A549 treated with AZD9567 at 1 μM for 4 hours (cell line): ENCODE results near the gene SH3BP1. TPM values are rescaled to one million over a fixed set of nuclear protein-coding genes. Genes with fewer than 3 reads are reported as not detected.

Experiments
- total RNA-seq: library from RNA; stranded (reverse); fragments of 200-300 nt; extraction: Qiagen RNA extraction; gene quantifications from 5 replicates; pipeline ENCODE4 v1.2.3, GENCODE V29; 2022; ENCODE audit not compliant: insufficient read depth

The SH3BP1 gene, protein sequence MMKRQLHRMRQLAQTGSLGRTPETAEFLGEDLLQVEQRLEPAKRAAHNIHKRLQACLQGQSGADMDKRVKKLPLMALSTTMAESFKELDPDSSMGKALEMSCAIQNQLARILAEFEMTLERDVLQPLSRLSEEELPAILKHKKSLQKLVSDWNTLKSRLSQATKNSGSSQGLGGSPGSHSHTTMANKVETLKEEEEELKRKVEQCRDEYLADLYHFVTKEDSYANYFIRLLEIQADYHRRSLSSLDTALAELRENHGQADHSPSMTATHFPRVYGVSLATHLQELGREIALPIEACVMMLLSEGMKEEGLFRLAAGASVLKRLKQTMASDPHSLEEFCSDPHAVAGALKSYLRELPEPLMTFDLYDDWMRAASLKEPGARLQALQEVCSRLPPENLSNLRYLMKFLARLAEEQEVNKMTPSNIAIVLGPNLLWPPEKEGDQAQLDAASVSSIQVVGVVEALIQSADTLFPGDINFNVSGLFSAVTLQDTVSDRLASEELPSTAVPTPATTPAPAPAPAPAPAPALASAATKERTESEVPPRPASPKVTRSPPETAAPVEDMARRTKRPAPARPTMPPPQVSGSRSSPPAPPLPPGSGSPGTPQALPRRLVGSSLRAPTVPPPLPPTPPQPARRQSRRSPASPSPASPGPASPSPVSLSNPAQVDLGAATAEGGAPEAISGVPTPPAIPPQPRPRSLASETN
- 0.99 to 2.4 TPM (median 1.7 TPM) in 4 of 5 replicates, not detected in the other for total RNA-seq

DNA sequence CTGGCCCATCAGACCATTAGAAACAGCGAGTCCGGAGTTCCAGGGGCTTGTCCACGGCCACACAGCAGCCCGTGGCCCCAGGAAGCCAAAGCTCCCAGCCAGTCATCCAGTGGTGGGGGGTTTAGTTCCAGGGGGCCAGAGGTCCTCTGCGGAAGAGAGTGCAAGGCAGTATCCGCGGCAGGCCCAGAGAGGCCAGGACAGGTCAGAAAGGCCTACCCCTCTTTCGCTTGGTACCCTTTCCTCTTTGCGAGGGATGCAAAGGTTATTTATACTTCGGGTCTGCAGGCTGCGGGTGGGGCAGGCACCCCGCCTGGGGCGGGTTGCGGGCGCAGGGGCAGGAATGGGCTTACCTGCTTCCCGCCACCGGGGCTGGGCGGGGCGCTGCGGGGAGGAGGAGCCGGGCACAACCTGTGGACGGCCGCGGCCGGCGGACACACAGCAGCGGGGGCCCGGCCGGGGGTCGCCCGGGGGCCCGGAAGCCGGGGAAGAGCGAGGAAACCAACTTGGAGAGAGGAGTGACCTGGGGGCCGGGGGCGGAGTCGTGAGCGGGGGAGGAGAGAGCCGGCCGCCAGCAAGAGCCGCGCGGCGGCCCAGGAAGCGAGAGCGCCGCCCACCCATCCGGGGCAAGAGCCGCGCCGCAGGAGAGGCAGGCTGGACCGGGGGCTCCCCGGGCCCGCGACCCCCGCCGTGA, at the start of gene SH3BP1:
Gene SH3BP1, plus strand, starts transcription at position 600 of the 691 bp plus-strand sequence. CDS start 119 bp downstream, outside the sequence.

DNA sequence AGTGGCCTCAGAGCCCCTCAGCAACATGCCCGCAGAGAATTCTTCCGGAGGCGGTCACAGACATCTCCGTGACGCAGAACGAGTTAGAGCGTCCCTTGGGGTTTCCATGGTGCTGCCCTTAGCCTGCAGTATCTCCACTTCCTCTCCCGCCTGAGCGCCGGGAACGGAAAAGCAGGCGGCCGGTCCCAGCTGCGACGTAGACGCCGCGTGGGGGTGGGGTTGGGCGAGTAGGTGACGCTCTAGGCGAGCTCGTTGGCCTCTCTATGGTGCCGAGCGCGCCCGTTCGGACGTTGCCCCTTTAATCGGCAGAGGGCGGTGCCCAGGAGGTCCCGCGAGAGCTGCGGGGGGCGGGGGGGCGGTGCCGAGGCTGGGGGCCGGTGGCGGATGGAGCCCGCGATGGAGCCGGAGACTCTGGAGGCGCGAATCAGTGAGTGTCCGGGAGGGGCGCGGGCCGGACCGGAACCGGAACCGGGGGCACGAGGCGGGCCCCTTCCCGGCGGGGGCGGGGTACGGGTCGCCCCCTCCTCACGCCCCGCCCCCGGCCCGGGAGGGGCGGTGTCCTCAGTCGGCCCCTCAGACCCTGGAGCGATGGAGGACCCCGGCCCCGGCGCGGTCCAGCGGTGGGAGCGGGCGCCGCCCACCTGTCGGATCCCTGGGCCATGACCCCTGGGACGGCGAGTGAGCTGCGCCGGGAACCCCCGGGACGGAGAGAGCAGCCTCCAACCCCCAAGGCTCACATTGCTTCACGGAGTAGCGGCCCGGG, 30.8 kb upstream of the SH3BP1 start, which contains the start of gene GGA1:
Gene GGA1, plus strand, starts transcription at position 358 of the 763 bp plus-strand sequence. Its CDS starts 27 bp downstream, at position 385.

GRCh38 chr22:37658133-37659065, 18.9 kb downstream of the SH3BP1 start, which contains the start of gene PDXP:
Gene PDXP (plus strand): TSS chr22:37658723. CDS start chr22:37658783, 60 bp downstream.

GRCh38 chr22:37674951-37675929, 35.8 kb downstream of the SH3BP1 start, which contains the start of gene LGALS1:
Gene LGALS1 (plus strand): TSS chr22:37675636. CDS start chr22:37675703, 67 bp downstream.

GRCh38 chr22:37686002-37686982, 46.8 kb downstream of the SH3BP1 start, which contains the start of gene NOL12:
Gene NOL12 (plus strand): TSS chr22:37686343. CDS start chr22:37686393, 50 bp downstream.

DNA sequence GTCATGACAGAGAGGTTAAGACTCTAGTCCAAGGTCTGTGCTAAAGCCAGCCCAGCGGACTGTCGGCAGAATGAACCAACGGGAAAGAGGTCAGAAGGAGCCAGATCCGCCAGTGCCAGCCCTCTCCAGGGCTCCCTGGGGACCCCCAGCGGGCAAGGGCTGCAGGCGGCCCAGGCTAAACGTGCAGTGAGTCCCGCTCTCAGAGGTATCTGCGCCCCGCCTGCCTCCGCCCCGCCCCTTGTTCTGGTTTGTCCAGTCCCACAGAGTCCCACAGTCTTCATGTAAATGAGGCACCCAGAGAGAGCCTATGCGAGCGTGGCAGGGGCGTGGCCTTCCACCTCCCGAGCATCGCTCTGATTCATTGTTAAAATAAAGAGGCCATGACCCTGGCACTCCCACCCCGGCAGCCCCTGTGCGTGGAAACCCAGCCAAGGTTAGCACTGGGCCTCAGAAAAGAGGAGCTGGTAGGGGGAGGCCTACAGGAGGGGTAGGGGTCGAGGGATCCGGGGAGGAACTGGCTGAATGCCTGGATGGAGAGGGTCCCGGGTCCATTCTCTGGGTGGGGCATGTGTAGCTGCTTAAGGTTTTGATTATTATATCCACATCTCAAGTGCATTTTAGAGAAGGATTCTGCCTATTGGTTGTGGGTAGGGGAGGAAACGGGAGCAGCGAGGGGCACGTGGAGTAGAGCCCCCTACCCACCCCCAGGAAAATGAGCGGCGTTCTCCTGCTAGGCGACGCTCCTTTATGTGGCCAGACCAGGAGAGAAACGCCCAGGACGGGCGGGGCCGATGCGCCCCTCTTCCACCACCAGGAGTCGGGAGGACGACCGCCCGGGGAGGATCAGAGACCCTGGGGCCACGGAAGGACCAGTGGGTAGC, 57.4 kb downstream of the SH3BP1 start, which contains the start of gene TRIOBP:
Gene TRIOBP, plus strand, starts transcription at position 392 of the 881 bp plus-strand sequence. CDS start 4,318 bp downstream, outside the sequence.

Other genes starting within 250 kb of the SH3BP1 start
- gene ELFN2, start 212.2 kb upstream of the SH3BP1 start, total RNA-seq = 3.0 to 5.1 TPM (median 4.7 TPM) in 5 replicates
- 0.98 to 5.4 TPM (median 1.2 TPM) in 5 replicates for gene MFNG, start 153.3 kb upstream of the SH3BP1 start, total RNA-seq
- 19.4 to 30.5 TPM (median 28.8 TPM) in 5 replicates for gene CARD10, start 120.3 kb upstream of the SH3BP1 start, total RNA-seq
- 23.8 to 31.6 TPM (median 29.4 TPM) in 5 replicates for gene CDC42EP1, start 79.2 kb upstream of the SH3BP1 start, total RNA-seq
- gene LGALS2, start 59.6 kb upstream of the SH3BP1 start, total RNA-seq = 0.16 to 7.6 TPM (median 0.24 TPM) in 3 of 5 replicates, not detected in the others
- 12.4 to 23.6 TPM (median 22.5 TPM) in 5 replicates for gene GGA1, start 30.8 kb upstream of the SH3BP1 start, total RNA-seq
- gene PDXP, start 19.1 kb downstream of the SH3BP1 start, total RNA-seq = 18.0 to 23.4 TPM (median 19.4 TPM) in 5 replicates
- 1,142 to 1,386 TPM (median 1,326 TPM) in 5 replicates for gene LGALS1, start 36.0 kb downstream of the SH3BP1 start, total RNA-seq
- gene NOL12, start 46.7 kb downstream of the SH3BP1 start, total RNA-seq = 23.6 to 28.0 TPM (median 25.5 TPM) in 5 replicates
- 23.6 to 36.5 TPM (median 31.7 TPM) in 5 replicates for gene TRIOBP, start 57.4 kb downstream of the SH3BP1 start, total RNA-seq
- gene GCAT, start 168.3 kb downstream of the SH3BP1 start, total RNA-seq = 1.9 to 4.7 TPM (median 3.4 TPM) in 5 replicates
- gene GALR3, start 183.7 kb downstream of the SH3BP1 start, total RNA-seq = not detected in 5 replicates
- gene ANKRD54, start 204.7 kb downstream of the SH3BP1 start, total RNA-seq = 21.1 to 24.9 TPM (median 23.3 TPM) in 5 replicates
- gene EIF3L, start 209.8 kb downstream of the SH3BP1 start, total RNA-seq = 259 to 328 TPM (median 285 TPM) in 5 replicates